IPS-11a (cell line): ENCODE results near the gene CRB1.
"Not testable (repeated sequence)": the region's sequence is repeated elsewhere in the genome, so short reads cannot be mapped to it uniquely, and the experiment has no call there.

Experiments used
- H3K4me3 ChIP-seq: one replicate; pipeline ENCODE4 v1.5.1; 2013; ENCODE audit warnings: low read depth, low read length, control low read depth

CRB1 gene

DNA sequence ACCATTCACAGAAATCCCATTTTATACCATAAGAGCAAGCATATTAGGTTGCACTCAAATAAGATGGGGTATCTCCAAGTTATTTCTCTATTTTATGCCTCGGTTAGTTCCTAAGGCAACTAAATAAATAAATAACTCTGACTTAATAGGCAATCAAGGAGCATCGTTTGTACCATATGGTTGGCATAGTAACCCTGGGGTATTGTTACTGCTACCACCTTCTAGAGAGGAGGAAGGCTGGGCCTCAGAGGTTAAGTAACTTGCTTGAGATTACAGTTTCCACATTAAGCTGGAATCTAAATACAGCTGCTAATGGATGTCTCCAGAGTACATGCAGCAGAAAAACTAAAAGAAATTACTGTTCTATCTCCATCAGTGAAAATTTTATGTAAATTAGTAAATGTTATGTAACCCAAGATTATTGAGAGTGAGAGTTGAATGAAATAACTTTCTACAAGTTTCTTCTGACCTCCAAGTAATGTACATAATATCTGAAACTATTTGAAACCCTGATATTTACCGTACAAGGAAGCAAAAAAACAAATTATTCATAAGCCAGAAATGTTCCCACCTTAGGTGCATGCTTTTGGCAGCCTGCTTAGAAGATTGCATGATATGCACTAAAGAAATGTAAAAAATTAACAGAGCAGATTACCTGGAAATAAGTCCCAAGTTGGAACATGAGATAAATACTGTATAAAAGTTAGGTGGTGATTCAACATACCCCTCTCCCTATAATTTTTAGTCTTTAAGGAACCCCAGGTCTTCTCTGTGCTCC is 127.0 kb downstream of the CRB1 start:
- no peak overlapping the region for H3K4me3 ChIP-seq

GRCh38 chr1:197397895-197398294 is 129.8 kb downstream of the CRB1 start:
- no peak overlapping the region for H3K4me3 ChIP-seq

DNA sequence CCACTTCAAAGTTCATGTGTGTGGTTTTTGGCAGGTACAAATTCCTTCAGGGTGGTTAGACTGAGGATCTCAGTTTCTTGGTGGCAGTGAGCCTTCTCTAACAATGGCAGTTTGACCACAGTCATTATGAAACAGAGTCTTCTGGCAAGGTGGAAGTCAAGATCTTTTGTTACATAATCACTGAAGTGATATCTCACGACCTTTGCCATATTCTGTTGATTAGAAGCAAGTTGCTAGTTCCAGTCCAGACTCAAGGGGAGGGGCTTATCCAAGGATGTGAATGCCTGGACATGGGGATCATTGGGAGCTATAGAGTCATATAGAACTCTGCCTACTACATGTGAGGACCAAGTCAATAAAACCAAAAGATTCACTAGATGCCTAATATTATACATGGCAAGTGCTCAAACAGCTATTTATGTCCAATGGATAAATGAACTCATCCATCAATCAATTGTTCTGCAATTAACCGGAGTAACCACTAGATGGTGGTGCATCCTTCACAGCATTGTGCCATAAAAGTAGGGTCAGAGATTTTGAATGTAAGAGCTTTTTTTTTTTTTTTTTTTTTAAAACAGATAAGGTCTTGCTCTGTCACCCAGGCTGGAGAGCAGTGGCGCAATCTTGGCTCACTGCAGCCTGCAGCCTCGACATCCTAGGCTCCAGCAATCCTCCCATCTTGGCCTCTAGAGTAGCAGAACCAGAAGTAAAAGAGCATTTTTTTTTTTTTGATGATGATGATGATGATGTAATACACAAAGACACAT is 131.9 kb downstream of the CRB1 start:
- H3K4me3 ChIP-seq, result no peak overlapping the region

- no peak overlapping the region for H3K4me3 ChIP-seq
These were observed 132.5 kb downstream of the CRB1 start for GRCh38 chr1:197400522-197400902.

GRCh38 chr1:197402189-197402588 is 134.1 kb downstream of the CRB1 start:
- no peak overlapping the region for H3K4me3 ChIP-seq

DNA sequence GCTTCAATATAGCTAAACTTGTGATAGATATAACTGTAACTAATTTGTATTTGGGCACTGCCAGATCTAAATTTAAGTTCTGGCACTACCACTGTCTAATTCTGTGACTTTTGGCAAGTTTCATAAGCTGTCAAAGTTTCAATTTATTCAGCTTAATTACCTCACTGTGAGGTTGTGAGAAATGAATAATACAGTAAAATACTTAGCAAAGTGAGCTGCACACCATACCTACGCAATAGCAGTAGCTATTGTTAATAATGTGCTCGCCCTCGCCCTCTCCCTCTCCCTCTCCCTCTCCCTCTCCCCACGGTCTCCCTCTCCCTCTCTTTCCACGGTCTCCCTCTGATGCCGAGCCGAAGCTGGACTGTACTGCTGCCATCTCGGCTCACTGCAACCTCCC is 136.7 kb downstream of the CRB1 start:
- H3K4me3 ChIP-seq, result not testable (repeated sequence)

DNA sequence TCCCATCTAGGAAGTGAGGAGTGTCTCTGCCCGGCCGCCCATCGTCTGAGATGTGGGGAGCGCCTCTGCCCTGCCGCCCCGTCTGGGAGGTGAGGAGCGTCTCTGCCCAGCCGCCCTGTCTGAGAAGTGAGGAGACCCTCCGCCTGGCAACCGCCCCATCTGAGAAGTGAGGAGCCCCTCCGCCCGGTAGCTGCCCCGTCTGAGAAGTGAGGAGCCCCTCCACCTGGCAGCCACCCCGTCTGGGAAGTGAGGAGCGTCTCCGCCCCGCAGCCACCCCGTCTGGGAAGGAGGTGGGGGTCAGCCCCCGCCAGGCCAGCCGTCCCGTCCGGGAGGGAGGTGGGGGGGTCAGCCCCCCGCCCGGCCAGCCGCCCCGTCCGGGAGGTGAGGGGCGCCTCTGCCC is 137.6 kb downstream of the CRB1 start:
- not testable (repeated sequence) for H3K4me3 ChIP-seq

- H3K4me3 ChIP-seq, result no peak overlapping the region
These were observed 145.5 kb downstream of the CRB1 start for GRCh38 chr1:197413564-197413963.

DNA sequence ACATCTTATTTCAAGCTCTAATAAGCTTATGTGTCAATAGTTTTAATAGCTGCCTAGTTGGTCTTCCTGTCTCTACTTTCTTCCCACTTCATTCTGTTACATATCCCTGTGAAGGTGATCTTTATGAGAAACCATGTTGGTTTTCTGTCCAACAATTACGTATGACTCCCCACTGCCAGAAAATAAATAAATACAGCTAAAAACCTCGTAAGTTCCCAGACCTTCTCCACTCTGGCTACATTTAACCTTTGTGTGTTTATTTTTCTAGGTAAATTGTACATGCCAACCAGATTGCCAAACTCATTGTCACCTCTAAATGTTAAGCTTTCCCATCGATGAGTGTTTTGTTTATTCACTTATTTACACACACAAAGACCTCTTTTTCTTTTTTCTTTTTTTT is 147.2 kb downstream of the CRB1 start:
- H3K4me3 ChIP-seq, result no peak overlapping the region

GRCh38 chr1:197418693-197419092 is 150.6 kb downstream of the CRB1 start:
- H3K4me3 ChIP-seq, result no peak overlapping the region

DNA sequence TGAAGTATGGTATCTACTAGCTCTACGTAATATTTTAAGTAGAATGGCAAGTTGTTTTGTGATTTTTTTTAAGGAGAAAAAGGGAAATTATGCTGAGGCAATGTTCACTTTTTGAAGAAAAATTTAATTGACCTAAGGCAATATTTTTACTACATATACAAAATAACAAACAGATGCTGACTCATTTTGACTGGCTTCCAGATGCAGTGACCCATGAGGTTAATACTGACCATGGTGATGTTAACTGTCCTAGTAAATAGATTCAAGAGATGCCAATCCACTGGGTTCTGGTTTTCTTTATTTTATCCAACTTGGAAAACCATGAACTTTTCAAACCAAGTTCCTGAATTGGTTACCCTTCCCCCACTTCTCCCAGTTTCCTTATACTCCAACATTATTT is 154.9 kb downstream of the CRB1 start:
- no peak overlapping the region for H3K4me3 ChIP-seq

DNA sequence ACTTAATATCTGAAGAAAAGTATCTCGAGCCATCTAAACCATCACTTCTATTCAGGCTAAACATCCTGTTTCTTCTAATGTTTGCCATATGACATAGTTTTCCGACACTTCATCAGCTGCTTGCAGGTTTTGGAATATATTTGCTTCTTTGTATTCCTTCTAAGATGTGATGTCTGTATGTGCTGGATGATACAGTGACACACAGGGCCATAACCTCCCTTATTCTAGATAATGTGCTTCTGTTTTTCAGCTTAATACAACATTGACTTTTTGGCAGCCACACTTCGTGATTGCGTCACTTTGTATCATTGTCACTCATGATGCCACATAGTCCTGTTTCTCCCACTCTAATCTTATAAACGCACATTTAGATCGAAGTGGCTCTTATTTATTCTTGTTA is 156.3 kb downstream of the CRB1 start:
- H3K4me3 ChIP-seq, result no peak overlapping the region

DNA sequence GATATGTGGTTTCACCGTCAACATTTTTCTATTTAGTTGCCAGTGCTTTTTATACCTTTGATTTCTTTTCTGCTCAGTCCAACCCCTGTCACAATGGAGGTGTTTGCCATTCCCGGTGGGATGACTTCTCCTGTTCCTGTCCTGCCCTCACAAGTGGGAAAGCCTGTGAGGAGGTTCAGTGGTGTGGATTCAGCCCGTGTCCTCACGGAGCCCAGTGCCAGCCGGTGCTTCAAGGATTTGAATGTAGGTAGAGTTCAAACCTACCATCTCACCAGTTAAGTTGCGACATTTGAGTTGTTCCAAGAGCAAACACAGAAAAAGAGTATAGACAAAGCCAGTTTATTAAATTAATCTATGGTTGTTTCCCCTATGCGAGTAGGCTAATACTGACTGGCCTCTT is 161.3 kb downstream of the CRB1 start:
- no peak overlapping the region for H3K4me3 ChIP-seq

DNA sequence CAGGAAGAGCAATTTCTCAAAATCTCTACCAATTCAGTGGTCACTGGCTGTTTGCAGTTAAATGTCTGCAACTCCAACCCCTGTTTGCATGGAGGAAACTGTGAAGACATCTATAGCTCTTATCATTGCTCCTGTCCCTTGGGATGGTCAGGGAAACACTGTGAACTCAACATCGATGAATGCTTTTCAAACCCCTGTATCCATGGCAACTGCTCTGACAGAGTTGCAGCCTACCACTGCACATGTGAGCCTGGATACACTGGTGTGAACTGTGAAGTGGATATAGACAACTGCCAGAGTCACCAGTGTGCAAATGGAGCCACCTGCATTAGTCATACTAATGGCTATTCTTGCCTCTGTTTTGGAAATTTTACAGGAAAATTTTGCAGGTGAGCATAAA is 167.2 kb downstream of the CRB1 start:
- no peak overlapping the region for H3K4me3 ChIP-seq

- H3K4me3 ChIP-seq, result no peak overlapping the region
These were observed 169.5 kb downstream of the CRB1 start for GRCh38 chr1:197437601-197438000.

DNA sequence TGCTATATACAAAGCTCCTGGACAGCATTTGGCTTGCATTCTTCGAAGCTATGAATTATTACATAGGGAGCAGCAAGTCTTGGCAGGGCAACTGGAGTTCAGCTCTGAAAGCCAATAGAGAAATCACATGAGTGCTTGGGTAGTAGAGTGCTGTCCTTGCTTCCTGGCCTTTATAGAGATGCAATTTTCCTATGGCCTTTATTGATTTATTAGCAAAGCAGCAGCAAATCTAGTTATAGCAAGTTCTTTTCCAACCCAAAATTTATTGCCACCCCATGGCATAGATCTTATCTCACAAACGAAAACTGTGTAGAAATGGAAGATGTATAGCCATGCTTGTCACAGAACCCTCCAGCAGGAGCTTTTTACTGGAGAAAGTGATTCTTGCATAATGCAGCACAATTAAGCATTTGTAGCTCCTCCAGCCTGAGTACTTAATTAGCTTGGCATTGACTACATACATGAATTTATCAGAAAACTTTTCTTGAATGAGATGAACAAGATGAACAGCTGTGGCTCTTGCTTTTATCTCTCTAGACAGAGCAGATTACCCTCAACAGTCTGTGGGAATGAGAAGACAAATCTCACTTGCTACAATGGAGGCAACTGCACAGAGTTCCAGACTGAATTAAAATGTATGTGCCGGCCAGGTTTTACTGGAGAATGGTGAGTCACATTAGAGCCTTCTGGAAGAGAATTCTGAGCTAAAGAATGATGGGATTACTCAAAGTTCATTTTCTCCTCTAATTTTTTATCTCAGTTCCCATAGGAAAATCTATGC is 170.1 kb downstream of the CRB1 start:
- H3K4me3 ChIP-seq, result no peak overlapping the region

DNA sequence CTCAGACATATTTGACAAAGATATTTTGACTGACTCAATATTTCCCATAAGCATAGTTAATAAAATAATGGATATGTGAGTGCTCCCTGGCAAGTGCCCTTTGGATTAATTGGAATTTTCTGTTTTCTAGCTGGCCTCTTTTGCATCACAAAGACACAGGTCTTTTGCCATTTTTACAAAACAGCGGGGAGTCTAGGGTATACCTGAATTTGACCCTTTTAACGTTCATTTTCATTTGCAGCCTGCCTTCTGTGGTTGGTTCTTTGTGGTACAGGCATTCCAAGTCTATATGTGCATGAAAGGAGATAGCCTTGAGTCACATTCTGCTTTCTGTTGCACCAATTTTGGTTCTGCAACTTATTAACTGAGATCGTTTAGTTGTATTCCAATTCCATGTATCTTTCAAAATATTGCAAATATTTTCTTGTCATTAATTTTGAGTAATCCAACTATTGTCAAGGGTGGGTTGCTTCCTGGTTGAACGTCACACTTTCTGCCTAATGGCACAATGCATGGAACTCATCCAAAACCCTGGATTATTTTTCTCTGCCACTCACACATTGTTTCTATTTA is 171.7 kb downstream of the CRB1 start:
- no peak overlapping the region for H3K4me3 ChIP-seq

GRCh38 chr1:197440715-197441114 is 172.7 kb downstream of the CRB1 start:
- H3K4me3 ChIP-seq, result no peak overlapping the region

DNA sequence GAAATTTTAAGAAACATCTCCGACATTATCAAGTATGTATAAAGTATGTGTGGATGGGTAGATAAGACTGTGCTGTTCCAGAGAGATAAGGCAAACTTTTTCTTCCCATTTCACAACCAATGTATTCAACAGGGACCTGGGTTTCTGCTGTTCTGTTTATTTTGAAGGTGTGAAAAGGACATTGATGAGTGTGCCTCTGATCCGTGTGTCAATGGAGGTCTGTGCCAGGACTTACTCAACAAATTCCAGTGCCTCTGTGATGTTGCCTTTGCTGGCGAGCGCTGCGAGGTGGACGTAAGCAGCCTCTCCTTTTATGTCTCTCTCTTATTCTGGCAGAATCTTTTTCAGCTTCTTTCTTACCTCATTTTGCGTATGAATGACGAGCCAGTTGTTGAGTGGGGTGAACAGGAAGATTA is 174.0 kb downstream of the CRB1 start:
- H3K4me3 ChIP-seq, result no peak overlapping the region

DNA sequence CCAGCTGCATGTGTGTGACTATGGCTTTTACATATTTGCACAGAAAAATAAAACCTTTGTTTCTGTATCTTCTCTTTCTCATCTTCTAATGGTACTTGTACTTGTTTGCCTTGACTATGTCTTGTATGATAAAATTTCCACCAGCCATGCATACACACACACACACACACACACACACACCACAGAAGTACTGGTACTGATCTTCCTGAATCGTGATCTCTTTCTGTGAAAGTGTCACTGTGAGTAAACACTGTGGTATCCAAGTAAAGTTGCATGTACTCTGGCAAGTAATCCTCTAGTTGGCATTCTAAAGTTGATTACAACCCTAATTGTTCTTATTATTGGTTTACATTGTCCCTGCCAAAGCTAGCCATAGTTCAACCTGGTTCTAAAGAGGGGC is 176.7 kb downstream of the CRB1 start:
- no peak overlapping the region for H3K4me3 ChIP-seq

DNA sequence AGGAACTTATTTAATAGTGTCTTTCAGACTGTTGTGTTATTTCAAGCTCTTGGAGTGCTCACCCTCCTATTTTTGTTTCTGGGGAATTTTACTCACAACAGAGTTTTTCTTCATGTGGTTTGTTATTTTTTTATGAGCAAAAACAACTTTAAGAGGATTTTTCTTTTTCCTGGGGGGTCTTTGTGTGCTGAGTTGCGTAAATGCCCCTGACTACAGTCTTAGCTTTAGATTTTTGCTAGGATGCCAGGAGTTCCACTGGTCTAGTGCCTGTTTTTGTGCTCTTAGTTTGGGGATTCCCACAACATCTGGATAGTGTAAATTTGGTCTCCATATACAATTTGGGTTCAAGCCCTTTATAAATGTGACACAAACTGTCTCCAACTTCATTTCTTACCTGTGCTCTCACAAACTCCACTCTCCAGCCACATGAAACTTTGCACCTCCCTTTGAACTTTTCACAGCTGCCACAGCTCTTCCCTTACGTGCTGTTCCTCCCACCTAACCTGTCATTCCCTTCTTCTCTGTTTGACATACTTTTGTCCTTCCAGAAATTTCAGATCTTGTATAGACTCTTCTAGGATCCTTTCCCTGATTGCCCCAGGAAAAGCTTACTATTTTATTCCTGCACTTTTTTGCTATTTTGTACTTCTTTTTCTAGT is 180.2 kb downstream of the CRB1 start:
- H3K4me3 ChIP-seq, result no peak overlapping the region
